HepG2 (cell line): ENCODE measurements around the gene BCL2L1. TPM values are rescaled to one million over a fixed set of nuclear protein-coding genes. Genes with fewer than 3 reads are reported as not detected.

Experiments used
- GABPA ChIP-seq, 2 experiments: IDR thresholded peaks; 2 replicates each; pipeline ENCODE4 v1.6.1; 2011 to 2016; ENCODE audit warnings: low read depth in 2 of 2, low read length in 1 of 2, missing biosample characterization in 1 of 2, missing genetic modification characterization in 1 of 2
- NFYC ChIP-seq: IDR thresholded peaks from 2 replicates; pipeline ENCODE4 v1.6.1; 2016; ENCODE audit warnings: missing genetic modification reagents, missing compliant biosample characterization
- SRY ChIP-seq: sonication (generic); formaldehyde crosslinking; IDR thresholded peaks from 2 replicates; pipeline ENCODE4 v1.8.0; 2022; ENCODE audit warnings: mild to moderate bottlenecking, missing genetic modification reagents
- ZNF83 ChIP-seq: sonication (generic); formaldehyde crosslinking; IDR thresholded peaks from 2 replicates; pipeline ENCODE4 v1.4.0; 2020; ENCODE audit warnings: missing genetic modification reagents, mild to moderate bottlenecking, borderline replicate concordance
- polyA plus RNA-seq, 8 experiments: library from polyadenylated mRNA; depleted of rRNA in 3 of 8; stranded (reverse) in 7 of 8; unstranded in 1 of 8; fragments of >200 nt; fragmentation: Illumina TruSeq in 4 of 8; extraction: Trizol in 4 of 8; gene quantifications; 2 replicates each; pipeline versions ENCODE4 v1.2.1 to v1.2.3, GENCODE V29; 2011 to 2016; ENCODE audit warnings: low read depth in 4 of 8, missing spikeins in 1 of 8, mixed read lengths in 1 of 8; ENCODE audit not compliant: insufficient read depth in 1 of 8
- total RNA-seq, 5 experiments: library from RNA; depleted of rRNA; stranded (reverse); fragments of >200 nt; fragmentation: Illumina TruSeq; extraction: Trizol; gene quantifications; 2 replicates each; pipeline ENCODE4 v1.2.3, GENCODE V29; 2016; ENCODE audit warnings: low read depth in 1 of 5
- TF ChIP-seq, protein P1 (sequence below), 2 experiments: sonication (generic) in 1 of 2; formaldehyde crosslinking in 1 of 2; IDR thresholded peaks; 2 replicates each; pipeline versions ENCODE4 v1.6.1 to v1.9.0; 2014 to 2022; ENCODE audit warnings: antibody characterized with exemption in 1 of 2, borderline replicate concordance in 1 of 2, inconsistent platforms in 1 of 2, low read depth in 1 of 2, missing genetic modification reagents in 1 of 2
- TF ChIP-seq, protein P2 (sequence below): sonication (generic); formaldehyde crosslinking; IDR thresholded peaks from 2 replicates; pipeline ENCODE4 v1.5.1; 2020; ENCODE audit warnings: missing genetic modification reagents, mild to moderate bottlenecking, borderline replicate concordance
- TF ChIP-seq, protein P3 (sequence below): sonication (generic); formaldehyde crosslinking; IDR thresholded peaks from 2 replicates; pipeline ENCODE4 v1.9.0; 2021; ENCODE audit warnings: mild to moderate bottlenecking, missing genetic modification reagents
- TF ChIP-seq, protein P4 (sequence below): sonication (generic); formaldehyde crosslinking; IDR thresholded peaks from 2 replicates; pipeline ENCODE4 v1.4.0; 2020; ENCODE audit warnings: mild to moderate bottlenecking, missing genetic modification reagents, borderline replicate concordance
- TF ChIP-seq, protein P5 (sequence below): sonication (generic); formaldehyde crosslinking; IDR thresholded peaks from 2 replicates; pipeline ENCODE4 v1.4.0; 2020; ENCODE audit warnings: mild to moderate bottlenecking, low read depth, missing genetic modification reagents

BCL2L1 gene
- total and polyA plus RNA-seq, 2 of the 13 experiments (the other 11 are each of a cell fraction or from before 2014, with no cell fraction given): 164 to 258 TPM

DNA sequence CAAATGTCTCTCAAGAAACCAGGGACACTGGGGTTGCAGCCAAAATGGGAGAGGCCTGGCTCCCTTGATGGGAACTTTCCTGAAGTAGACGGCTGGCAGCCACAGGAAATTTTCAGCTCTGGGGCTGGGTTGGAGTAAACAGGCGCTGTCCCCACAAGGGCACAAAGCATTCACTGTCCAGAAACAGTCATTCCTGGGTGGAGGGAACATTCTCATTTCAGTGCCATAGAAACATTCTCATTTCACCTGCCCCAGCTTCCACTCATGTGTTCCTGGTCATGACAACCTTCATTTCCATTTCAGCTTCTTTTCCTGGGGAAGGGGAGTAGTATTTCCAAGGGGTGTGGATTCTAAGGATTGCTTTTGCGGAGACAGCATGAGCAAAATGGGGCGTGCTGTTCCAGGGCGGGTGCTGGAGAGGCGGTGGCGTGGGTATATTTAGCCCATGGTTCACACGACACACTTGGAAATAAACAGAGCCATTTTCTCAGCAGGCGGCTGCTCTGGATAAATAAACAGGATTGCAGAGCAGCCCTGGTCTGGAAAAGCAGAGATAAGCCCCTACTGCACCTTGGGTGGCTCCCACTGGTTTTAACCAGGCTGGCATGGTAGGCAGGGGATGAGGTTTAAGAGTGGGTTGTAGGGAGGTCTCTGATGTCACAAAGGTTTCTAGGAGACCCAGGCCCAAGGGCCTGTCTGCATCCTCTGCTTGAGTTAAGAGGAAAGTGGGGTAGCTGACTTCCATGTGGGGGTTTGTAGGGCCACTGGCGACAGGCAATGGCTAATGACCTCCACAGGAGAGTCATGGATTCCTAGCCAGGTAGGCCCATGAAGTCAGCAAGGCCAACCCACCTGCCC is 52.1 kb downstream of the BCL2L1 start (continued):
- TF ChIP-seq, protein P1, sequence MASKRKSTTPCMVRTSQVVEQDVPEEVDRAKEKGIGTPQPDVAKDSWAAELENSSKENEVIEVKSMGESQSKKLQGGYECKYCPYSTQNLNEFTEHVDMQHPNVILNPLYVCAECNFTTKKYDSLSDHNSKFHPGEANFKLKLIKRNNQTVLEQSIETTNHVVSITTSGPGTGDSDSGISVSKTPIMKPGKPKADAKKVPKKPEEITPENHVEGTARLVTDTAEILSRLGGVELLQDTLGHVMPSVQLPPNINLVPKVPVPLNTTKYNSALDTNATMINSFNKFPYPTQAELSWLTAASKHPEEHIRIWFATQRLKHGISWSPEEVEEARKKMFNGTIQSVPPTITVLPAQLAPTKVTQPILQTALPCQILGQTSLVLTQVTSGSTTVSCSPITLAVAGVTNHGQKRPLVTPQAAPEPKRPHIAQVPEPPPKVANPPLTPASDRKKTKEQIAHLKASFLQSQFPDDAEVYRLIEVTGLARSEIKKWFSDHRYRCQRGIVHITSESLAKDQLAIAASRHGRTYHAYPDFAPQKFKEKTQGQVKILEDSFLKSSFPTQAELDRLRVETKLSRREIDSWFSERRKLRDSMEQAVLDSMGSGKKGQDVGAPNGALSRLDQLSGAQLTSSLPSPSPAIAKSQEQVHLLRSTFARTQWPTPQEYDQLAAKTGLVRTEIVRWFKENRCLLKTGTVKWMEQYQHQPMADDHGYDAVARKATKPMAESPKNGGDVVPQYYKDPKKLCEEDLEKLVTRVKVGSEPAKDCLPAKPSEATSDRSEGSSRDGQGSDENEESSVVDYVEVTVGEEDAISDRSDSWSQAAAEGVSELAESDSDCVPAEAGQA (IDR thresholded peaks at IDR 0.05; ENCODE audit: low read depth): no peak
- TF ChIP-seq, protein P1 (CRISPR knock-in tag; IDR thresholded peaks at IDR 0.05; ENCODE audit: borderline replicate concordance): no peak
- TF ChIP-seq SRY (CRISPR knock-in tag): no peak
- TF ChIP-seq, protein P2, sequence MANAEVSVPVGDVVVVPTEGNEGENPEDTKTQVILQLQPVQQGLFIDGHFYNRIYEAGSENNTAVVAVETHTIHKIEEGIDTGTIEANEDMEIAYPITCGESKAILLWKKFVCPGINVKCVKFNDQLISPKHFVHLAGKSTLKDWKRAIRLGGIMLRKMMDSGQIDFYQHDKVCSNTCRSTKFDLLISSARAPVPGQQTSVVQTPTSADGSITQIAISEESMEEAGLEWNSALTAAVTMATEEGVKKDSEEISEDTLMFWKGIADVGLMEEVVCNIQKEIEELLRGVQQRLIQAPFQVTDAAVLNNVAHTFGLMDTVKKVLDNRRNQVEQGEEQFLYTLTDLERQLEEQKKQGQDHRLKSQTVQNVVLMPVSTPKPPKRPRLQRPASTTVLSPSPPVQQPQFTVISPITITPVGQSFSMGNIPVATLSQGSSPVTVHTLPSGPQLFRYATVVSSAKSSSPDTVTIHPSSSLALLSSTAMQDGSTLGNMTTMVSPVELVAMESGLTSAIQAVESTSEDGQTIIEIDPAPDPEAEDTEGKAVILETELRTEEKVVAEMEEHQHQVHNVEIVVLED: no peak
- 0 out of 2 replicates have a peak, but pooled peaks have one; percentile 43 for TF ChIP-seq ZNF83 (CRISPR knock-in tag)
- TF ChIP-seq, protein P3, sequence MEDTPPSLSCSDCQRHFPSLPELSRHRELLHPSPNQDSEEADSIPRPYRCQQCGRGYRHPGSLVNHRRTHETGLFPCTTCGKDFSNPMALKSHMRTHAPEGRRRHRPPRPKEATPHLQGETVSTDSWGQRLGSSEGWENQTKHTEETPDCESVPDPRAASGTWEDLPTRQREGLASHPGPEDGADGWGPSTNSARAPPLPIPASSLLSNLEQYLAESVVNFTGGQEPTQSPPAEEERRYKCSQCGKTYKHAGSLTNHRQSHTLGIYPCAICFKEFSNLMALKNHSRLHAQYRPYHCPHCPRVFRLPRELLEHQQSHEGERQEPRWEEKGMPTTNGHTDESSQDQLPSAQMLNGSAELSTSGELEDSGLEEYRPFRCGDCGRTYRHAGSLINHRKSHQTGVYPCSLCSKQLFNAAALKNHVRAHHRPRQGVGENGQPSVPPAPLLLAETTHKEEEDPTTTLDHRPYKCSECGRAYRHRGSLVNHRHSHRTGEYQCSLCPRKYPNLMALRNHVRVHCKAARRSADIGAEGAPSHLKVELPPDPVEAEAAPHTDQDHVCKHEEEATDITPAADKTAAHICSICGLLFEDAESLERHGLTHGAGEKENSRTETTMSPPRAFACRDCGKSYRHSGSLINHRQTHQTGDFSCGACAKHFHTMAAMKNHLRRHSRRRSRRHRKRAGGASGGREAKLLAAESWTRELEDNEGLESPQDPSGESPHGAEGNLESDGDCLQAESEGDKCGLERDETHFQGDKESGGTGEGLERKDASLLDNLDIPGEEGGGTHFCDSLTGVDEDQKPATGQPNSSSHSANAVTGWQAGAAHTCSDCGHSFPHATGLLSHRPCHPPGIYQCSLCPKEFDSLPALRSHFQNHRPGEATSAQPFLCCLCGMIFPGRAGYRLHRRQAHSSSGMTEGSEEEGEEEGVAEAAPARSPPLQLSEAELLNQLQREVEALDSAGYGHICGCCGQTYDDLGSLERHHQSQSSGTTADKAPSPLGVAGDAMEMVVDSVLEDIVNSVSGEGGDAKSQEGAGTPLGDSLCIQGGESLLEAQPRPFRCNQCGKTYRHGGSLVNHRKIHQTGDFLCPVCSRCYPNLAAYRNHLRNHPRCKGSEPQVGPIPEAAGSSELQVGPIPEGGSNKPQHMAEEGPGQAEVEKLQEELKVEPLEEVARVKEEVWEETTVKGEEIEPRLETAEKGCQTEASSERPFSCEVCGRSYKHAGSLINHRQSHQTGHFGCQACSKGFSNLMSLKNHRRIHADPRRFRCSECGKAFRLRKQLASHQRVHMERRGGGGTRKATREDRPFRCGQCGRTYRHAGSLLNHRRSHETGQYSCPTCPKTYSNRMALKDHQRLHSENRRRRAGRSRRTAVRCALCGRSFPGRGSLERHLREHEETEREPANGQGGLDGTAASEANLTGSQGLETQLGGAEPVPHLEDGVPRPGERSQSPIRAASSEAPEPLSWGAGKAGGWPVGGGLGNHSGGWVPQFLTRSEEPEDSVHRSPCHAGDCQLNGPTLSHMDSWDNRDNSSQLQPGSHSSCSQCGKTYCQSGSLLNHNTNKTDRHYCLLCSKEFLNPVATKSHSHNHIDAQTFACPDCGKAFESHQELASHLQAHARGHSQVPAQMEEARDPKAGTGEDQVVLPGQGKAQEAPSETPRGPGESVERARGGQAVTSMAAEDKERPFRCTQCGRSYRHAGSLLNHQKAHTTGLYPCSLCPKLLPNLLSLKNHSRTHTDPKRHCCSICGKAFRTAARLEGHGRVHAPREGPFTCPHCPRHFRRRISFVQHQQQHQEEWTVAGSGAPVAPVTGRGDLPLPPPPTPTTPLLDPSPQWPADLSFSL (CRISPR knock-in tag): 0 out of 2 replicates have a peak, but pooled peaks have one; percentile 34
- TF ChIP-seq, protein P4, sequence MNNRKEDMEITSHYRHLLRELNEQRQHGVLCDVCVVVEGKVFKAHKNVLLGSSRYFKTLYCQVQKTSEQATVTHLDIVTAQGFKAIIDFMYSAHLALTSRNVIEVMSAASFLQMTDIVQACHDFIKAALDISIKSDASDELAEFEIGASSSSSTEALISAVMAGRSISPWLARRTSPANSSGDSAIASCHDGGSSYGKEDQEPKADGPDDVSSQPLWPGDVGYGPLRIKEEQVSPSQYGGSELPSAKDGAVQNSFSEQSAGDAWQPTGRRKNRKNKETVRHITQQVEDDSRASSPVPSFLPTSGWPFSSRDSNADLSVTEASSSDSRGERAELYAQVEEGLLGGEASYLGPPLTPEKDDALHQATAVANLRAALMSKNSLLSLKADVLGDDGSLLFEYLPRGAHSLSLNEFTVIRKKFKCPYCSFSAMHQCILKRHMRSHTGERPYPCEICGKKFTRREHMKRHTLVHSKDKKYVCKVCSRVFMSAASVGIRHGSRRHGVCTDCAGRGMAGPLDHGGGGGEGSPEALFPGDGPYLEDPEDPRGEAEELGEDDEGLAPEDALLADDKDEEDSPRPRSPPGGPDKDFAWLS: peak; percentile 47; the same call in 1 of the 2 replicates
- TF ChIP-seq NFYC (CRISPR knock-in tag): no peak
- TF ChIP-seq, protein P5, sequence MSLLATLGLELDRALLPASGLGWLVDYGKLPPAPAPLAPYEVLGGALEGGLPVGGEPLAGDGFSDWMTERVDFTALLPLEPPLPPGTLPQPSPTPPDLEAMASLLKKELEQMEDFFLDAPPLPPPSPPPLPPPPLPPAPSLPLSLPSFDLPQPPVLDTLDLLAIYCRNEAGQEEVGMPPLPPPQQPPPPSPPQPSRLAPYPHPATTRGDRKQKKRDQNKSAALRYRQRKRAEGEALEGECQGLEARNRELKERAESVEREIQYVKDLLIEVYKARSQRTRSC (CRISPR knock-in tag): no peak
- TF ChIP-seq GABPA (IDR thresholded peaks at IDR 0.05; ENCODE audit: low read depth, low read length): no peak
- TF ChIP-seq GABPA (CRISPR knock-in tag; IDR thresholded peaks at IDR 0.05; ENCODE audit: low read depth): no peak
